SK-N-MC (cell line): ENCODE data around the gene PAIP2.

ENCODE experiments used
- EZH2 ChIP-seq: fragments of 200-600 bp; sonication (generic); IDR thresholded peaks from one replicate; pipeline ENCODE4 v1.6.1; 2017; ENCODE audit warnings: antibody characterized with exemption
- FOXP2 ChIP-seq: optimal IDR thresholded peaks from 2 replicates; pipeline ENCODE3; 2011; ENCODE audit warnings: mild to moderate bottlenecking, moderate library complexity; ENCODE audit not compliant: insufficient read depth; ENCODE audit errors: extremely low read length, control extremely low read depth
- POLR2AphosphoS5 ChIP-seq: IDR thresholded peaks from 2 replicates; pipeline ENCODE4 v1.6.1; 2012; ENCODE audit warnings: mild to moderate bottlenecking, low read depth, low read length, borderline replicate concordance

GRCh38 chr5:139399501-139400121 is 58.0 kb downstream of the PAIP2 start:
- TF ChIP-seq EZH2 (no peak), POLR2AphosphoS5 (no peak), FOXP2 (no peak)
